Hematopoietic multipotent progenitor cell treated with erythropoietin and hydrocortisone succinate and interleukin-3 and kit ligand, for 6 days (in vitro differentiated cells): Measurements from ENCODE around the gene CCDC88B.
A peak's percentile ranks its signal among the peaks of the same experiment; 100 is the strongest.
"Not testable (repeated sequence)": the region's sequence is repeated elsewhere in the genome, so short reads cannot be mapped to it uniquely, and the experiment has no call there.

ENCODE experiments used
- DNase-seq: peaks from one replicate; pipeline ENCODE4 v3.0.0-alpha.2; 2015

CCDC88B gene

GRCh38 chr11:64305691-64306562 is 34.1 kb upstream of the CCDC88B start:
- peak; percentile 82 for DNase-seq

GRCh38 chr11:64306563-64306875 is 33.5 kb upstream of the CCDC88B start:
- DNase-seq: no peak

GRCh38 chr11:64306876-64307622 is 33.0 kb upstream of the CCDC88B start:
- DNase-seq: peak; percentile 54

- not testable (repeated sequence) for DNase-seq
Measured at GRCh38 chr11:64307795-64308194, 32.2 kb upstream of the CCDC88B start.

GRCh38 chr11:64312947-64313346 is 27.1 kb upstream of the CCDC88B start:
- no peak for DNase-seq

- DNase-seq: no peak
Measured at GRCh38 chr11:64313491-64314145, 26.4 kb upstream of the CCDC88B start.

GRCh38 chr11:64314146-64314804 is 25.7 kb upstream of the CCDC88B start:
- DNase-seq: no peak

- DNase-seq: no peak
Measured at GRCh38 chr11:64314805-64315561, 25.0 kb upstream of the CCDC88B start.

- DNase-seq: not testable (repeated sequence)
Measured at GRCh38 chr11:64315667-64316526, 24.1 kb upstream of the CCDC88B start.

GRCh38 chr11:64316672-64317324 is 23.2 kb upstream of the CCDC88B start:
- peak; percentile 51 for DNase-seq

GRCh38 chr11:64317325-64317960 is 22.6 kb upstream of the CCDC88B start, which contains the start of gene TRMT112:
Gene TRMT112 (minus strand): TSS chr11:64317559. CDS start chr11:64317526, 33 bp downstream.
- peak; percentile 100 for DNase-seq

- peak; percentile 99 for DNase-seq
Measured at GRCh38 chr11:64317961-64318765, 21.8 kb upstream of the CCDC88B start, which contains the start of gene PRDX5. Gene PRDX5 (plus strand): TSS chr11:64318121. CDS start chr11:64318216, 95 bp downstream.

GRCh38 chr11:64318766-64319761 is 20.9 kb upstream of the CCDC88B start:
- DNase-seq: no peak

- DNase-seq: no peak
Measured at GRCh38 chr11:64320556-64320955, 19.4 kb upstream of the CCDC88B start.

- DNase-seq: no peak
Measured at GRCh38 chr11:64321026-64321425, 19.0 kb upstream of the CCDC88B start.

- no peak for DNase-seq
Measured at GRCh38 chr11:64321533-64321932, 18.5 kb upstream of the CCDC88B start.

- no peak for DNase-seq
Measured at GRCh38 chr11:64322925-64323260, 17.1 kb upstream of the CCDC88B start.

GRCh38 chr11:64323373-64323772 is 16.6 kb upstream of the CCDC88B start:
- DNase-seq: no peak
